Stimulated activated CD4-positive, alpha-beta T cell treated with anti-CD3 and anti-CD28 coated beads, Interleukin-12 subunit alpha, Interleukin-12 subunit beta, amount 100 ng/mL, for 24 hours (primary cell): ENCODE data around the gene SCAANT1.

Experiments
- DNase-seq, 2 experiments: peaks; one replicate each; pipeline ENCODE4 v3.0.0-alpha.2; 2020; ENCODE audit warnings: low read depth in 2 of 2

The SCAANT1 gene

DNA sequence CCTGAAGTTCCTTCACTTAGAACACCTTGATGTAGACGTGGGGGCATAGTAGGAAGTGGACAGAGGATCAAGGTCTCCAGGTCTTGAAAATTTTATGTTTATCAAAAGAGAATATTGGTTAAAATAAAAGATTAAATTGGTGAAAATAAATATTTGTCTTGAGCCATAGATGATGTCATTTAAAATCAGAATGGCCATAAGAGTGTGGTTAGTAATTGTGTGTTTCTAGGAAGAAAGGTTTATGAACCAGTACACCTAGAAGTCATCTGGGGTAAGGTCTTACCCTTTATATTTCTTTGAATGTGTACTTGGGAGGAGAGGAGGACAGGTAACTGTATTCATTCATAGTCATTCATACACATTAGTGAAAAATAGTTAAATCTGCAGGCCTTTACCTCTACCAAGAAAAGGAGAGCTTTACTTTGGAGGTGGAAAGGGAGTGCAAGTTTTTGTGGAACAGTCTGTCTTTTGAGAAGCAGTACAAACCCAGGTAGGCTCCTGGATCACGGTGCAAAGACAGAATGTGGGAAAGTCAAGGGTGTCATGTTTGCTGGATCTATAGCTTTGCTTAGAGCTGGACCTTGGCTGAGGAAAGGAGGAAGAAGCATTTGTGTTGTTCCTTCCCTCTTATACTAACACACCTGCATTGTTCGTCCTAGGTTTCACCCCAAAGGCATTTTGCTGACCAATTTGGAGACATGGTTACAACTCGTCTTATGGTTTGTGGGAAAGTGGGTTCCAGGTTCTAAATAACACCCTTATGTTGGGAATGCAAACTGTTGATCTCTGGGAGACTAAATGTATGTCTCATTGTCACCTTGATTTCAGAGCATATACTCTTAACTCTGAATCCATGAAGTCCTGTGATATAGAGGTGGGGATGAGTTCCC is 6.2 kb downstream of the SCAANT1 start:
- DNase-seq: no peak

DNA sequence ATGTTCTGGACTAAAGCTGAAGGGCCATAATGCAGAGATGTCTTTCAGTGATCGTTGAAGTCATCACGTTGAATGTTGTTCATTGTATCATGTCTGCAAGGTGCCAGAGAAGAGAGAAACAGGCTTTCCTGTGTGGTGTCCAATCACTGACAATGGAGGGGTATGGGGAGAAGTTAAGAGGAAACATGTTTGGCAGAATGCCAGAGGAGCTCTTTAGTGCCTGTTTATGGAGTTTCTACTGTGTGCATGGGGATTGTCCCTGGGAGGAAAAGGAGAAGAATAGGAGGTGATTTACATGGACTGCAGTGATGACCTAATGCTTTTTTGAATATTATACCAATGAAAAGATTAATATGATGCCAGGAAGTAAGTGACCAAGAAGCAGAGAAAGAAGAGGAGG is 11.7 kb downstream of the SCAANT1 start:
- DNase-seq: no peak

DNA sequence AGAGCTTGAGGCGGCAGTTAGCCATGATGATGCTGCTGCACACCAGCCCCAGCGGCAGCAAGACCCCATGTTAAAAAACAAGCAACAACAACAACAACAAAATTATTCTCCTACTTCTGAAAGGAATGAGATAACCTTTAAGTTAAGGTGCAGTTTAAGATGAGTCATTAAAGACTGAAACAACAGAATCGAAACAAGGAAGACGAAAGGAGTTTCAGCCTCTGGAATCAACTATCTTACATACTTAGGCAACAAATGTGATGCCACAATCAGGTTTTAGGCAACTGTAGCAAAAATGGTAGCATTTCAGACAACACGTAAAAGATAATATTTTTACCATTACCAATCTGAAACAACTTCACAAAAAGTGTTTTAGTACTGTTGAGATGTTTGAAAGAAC is 12.2 kb downstream of the SCAANT1 start:
- no peak for DNase-seq

DNA sequence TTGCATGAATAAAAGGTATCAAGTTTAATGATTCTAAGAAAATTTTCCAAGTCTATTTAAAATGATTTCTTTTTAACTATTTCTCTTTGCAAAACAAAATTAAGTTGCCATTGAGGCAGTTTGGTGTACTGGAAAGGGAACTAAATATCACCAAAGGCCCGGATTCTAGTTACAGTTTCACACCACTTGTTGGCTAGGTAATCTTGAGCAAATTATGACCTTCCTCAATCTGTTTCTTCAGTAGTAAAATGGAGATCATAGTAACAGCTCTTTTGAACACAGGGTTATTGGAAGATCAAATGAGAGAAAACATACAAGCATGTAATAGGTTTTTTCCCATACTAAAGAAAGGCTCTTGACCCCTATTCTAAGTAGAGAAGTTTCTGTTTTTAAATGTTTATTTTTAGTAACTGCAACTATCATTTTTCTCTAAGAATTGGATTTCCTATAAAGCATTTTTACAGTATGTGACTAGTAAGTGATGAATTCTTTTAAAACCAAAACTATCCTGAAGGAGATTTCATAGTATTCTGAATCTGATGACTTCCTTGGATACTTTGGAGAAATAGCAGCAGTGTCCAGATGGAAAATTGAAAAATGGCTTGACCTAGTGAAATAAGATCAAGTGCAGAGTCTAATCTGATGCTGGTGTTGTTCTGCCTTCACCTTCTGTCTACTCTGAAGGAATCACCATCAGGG is 15.7 kb downstream of the SCAANT1 start:
- no peak for DNase-seq

DNA sequence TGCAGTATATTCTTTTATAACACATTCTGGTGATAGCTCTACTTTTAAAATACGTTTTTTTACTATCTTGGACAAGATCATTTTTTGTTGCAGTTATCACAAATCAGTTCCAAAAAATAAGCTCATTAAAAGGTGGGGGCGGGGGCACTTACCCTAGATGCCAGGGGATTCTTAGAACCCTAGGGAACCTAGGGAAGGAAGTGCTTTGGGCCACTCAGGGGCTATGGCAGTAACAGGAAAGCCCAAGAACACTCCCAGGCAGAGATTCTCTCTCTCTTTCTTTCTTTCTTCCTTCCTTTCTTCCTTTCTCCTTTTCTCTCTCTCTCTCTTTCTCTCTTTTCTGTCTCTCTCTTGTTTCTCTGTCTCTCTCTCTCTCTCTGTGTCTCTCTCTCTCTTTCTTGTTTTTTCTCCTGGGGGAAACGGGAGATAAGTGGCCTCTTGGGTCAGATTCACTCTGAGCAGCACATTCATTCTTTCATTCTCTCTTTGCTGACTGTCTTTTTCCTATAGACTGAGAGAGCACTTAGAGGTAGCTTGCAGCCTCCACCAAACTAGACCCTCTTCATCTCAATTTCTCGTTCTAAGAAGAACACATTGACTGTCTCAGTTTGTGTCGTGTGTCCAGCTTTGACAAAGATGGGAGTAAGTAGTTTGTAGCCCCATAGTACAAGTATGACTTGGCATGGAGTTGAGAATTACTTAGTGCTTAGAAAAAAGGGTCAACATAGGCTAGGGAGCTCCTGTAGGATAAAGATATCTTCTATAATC is 16.6 kb downstream of the SCAANT1 start:
- DNase-seq: no peak

DNA sequence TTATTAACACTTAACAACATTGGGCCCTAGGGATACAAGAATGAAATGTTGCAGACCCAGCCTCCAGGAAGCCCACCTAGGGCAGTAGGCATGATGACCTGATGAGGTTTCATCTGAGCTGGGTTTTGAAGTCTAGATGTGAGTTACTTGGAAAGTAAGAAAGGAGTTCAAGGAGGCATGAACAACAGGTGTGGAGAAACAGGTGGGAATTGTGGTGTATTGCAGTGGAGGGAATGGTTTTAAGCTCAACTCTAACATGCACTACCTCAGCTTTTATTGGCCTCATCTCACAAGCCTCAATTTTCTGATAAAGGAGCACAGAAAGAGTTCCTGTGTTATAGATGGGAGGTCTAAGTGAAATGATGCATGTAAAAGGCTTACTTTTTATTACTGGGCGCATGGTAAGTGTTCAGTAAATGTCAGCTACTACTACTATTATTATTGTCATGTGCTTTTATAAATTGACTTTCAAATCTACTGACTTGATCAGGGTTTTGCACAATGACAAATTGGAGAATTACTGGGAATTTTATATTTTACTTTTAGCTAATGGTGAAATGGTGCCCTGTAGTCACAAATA is 19.3 kb downstream of the SCAANT1 start:
- DNase-seq: no peak

DNA sequence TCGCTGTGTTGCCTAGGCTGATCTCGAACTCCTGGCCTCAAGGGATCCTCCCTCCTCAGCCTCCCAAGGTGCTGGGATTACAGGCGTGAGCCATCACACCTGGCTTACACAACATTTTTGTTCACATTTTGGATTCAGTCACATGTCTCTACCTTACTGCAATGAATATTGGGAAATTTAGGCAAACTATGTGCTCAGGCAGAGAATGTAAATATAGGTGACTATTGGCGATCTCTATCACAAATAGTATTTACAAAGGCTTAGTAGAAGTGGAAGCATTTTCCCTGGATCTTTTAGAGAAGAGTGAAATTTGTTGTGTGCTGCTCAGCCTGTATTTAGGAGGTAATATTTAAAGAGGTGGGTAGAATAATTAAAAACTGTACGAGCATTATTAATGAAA is 20.7 kb downstream of the SCAANT1 start:
- DNase-seq: no peak

DNA sequence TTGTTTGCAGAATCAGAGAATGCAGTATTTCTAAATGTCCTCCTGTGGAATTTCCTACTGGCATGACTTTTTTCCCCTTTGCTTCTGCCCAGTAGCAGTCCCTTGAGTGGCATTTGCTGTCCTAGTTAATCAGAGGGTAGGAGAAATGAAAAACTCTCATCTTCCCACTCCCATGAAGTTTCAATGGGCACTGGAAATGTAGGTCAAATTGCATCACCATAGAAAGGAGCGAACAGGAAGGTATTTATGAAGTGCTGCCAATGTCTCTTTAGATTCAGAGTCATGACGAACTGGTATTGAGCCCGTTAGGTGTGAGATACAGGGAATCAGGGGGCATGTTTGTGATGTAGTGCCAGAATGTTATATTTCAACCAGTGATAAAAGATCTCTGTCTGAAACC is 25.3 kb downstream of the SCAANT1 start:
- DNase-seq: no peak

DNA sequence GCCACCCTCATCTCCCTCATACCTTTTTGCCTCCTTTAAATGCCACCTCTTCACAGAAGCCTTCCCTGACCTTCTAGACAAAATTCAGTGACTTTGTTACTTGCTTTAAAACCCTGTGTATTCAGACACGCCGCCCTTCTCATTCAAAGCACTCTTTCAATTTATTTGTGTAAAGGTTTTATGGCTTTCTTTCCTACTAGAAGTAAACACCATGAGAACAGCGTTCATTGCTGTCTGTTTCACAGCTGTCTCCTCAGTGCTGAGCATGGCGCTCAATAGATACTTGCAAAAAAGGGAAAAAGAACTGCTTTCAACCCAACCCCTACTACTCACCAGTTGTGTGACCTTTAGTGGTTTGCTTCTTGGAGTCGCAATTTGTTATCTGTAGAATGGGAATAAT is 31.5 kb downstream of the SCAANT1 start:
- no peak for DNase-seq

DNA sequence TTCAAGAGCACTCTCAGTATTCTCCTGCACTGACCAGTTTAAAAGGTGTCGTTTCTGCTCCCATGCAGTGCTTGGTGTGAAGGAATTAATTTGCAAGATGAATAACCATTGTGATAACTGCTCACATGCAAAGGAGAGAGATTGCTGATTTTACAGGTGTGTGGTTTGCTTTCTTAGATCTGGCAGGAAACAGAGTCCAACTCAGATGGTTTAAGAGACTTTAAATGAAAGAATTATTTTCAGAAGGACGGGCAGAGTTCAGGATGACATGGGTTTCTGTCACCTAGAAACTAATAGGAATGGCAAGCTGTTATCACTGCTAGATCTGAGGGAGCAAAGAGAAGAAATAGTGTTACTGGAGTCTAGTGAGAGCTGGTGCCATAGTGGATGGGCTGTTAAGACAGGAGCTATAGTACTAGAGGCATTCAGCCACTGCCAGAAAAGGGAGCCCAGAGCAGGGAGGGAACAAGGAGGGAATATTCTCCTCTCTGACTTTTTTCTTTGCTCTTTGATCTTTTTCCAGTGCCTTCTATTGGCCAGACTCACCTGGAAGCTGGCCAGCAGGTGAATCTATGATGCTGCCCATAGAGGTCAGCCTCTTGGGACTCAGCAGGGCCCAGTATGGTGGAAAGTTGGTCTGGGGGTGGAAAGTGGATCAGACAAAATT is 33.7 kb downstream of the SCAANT1 start:
- DNase-seq: no peak

DNA sequence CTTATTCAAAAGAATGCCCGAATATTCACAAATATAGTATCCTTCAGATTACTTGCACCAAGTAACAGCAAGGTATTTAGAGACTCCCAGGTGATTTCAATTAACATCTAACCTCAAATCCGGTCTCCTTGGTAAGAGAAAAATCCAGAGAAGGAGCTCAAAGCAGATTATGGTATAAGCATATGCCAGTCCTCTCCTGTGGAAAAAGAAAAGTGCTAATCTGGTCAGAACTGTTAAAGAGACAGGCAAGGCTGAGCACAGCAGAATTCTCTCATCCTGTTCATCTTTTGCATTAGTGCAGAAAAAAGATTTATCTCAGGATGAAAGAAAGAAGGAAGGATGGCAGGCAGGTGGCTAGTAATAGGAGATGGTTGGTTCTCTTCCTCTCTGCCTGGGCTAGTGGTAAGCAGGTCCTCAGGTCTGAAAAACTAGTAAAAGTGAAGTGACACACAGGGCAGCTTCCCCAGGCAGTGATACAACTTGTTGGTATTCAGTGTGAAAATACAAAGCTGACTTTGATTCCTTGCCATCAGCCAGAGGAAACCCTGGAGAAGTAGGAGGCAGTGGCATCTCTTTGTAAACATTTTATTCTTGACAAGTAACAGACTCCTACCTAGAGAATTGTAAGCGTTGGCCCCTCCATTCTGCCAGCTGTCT is 34.3 kb downstream of the SCAANT1 start:
- no peak for DNase-seq

DNA sequence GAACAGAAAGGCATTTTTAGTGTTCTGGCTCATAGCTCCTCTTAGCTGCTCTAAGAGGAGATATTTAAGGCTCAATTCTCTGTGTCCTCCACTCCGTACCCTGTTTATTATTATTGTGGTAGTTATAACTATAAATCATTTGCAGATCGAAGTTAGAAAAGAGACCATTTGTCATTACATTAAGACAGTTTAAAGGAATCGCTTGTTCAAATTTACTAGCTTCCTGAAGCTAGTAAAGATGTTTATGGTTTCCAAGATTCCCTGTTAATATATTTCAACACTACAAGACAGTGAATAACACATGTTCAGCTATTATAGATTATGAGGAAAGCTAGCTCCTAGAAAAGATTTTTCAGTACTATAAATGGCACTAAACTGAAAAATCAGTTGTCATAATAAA is 35.9 kb downstream of the SCAANT1 start:
- DNase-seq: no peak

DNA sequence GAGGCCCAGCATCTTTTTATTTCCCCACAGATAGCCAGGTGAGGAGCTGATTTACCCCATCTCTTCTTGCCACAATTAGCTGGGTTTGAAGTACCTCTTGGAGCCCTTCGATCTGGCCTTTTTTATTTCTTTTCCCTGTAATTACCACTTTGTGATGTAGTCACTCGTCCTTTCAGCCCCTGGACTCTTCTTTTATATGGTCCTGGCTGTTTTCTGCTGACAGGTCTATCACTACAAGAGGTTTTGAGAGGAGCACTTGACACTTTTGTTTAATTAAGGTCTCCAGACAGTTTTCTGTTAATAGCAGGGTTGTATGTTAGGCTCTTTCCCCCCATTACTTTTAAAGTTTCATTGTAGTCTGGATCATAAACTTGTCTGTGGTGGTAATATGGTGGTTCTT is 36.7 kb downstream of the SCAANT1 start:
- no peak for DNase-seq

DNA sequence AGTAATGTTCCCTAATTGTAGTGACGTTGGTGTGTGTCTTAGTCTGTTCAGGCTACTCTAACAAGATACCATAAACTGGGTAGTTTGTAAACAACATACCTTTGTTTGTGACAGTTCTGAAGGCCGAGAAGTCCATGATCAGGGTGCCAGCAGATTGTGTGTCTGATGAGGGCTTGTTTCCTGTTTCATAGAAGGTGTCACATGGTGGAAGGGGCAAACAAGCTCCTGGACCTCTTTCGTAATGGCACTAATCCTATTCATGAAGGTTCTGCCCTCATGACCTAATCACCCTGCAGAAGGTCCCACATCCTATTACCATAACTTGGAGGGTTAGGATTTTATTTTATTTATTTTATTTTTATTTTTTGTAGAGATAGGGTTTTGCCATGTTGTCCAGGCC is 37.4 kb downstream of the SCAANT1 start:
- DNase-seq: no peak

DNA sequence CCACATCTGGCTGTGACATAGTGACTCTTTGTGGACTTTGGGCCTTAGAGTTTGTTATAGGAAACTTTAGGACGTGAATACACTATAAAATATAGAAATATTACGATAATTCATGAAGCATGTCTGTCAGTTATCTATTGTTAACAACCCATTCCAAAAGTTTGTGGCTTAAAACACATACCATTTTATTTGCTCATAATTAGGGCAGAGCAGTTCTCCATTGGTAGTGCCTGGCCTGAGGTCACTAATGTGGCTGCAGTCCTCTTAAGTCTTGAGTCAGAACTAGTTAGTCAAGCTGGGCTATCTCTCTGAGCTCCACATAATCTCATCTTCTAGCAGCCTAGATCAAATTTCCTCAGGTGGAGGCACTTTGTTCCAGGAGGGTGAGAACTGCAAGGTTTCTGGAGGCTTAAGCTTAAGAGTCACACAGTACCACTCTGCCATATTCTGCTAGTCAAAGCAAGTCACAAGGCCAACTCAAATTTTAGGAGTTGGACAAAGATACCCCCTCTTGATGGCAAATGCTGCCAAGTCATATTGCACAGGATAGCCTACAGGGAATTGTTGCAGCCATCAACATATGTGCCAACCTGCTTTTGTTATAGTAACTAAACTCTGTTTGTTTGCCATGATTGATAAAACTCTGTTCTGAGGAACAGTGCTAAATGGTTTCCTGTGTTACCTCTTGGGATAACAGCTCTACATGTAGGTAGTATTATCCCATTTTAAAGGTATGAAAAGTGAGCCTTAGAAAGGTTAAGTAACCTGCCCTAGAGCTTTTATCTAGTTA is 39.9 kb downstream of the SCAANT1 start:
- DNase-seq: no peak

DNA sequence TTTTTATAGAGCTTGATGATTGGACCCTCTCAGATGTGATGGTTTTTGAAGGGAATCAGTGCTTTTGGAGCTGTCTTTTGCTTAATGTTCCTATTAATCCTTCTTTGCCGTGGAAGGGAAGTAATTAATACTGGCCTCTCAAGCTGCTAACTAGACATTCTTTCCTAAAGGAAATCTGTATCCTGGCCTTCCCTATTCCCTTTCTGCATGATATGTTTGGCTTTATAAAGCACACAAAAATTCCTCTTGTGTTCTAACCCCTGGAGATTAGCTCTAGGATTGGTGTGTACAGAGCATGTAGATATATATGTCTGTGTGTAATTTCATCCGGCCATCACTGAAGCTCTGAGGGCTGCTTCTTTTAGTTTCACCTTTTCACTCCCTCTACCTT is 41.6 kb downstream of the SCAANT1 start:
- no peak for DNase-seq

DNA sequence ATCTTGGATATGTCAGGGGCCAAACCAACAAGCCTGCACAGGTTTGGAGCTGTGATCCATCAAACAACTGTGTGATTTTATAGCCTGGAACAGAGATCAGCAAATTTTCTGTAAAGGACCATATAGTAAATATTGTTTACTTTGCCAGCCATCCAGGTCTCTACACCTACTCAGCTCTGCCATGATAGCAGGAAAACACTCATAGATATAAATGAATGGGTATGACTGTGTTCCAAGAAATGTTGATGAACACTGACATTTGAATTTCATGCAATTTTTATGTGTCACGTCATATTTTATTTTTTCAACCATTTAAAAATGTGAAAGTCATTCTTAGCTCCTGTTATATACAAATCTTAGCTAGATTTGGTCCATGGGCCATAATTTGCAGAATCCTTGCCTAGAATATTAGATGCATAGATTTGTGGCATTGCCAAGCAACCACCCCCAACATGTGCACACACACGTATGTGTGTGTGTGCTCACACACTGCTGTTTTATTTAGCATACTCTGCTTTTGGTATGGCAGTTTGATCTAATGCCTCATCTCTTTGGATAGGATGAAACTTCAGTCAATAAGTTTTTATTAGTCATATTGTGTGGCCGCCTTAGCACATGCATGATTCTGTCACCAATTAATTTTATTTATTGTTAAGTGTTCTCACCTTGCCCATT is 42.1 kb downstream of the SCAANT1 start:
- no peak for DNase-seq

DNA sequence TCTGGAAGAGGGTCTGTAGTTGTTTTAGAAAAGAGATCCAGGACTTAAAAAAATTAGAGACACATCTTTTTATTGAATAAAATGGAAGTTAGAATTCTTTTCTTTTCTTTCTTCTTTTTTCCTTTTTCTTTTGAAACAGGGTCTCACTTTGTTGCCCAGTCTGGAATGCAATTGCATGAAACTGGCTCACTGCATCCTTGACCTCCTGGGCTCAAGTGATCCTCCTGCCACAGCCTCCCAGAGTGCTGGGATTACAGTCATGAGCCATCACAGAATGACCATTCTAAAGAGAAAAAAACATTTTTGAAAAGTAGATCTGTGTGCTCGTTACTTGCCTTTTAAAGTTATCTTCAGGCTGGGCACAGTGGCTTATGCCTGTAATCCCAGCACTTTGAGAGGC is 45.0 kb downstream of the SCAANT1 start:
- no peak for DNase-seq

DNA sequence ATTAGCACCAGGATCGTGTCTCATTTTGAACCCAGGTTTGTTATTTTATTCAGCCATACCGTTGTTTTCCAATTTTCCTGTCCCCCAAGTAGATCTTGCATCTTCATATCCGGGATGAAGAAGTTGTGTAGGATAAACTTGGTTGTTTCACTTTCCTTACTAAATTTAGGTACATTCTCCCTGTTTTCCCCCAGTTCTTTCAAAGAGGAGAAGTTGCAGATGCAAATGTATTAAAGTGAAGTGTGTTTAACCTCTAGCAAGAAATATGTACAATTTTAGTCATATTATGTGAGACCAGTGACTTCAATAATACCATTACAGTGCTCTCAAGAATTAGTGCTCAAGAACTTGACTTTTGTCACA is 47.2 kb downstream of the SCAANT1 start:
- no peak for DNase-seq
